H1 (cell line): Measurements from ENCODE around the gene PRODH2. TPM values are rescaled to one million over a fixed set of nuclear protein-coding genes. Genes with fewer than 3 reads are reported as not detected.

Experiments
- CTCF ChIA-PET: fragments of 300-600 bp; sonication (Branson Sonifier 250); formaldehyde crosslinking; loops from one replicate; lab custom pipeline; 2021; ENCODE audit not compliant: partially characterized antibody; lab: Charles Lee
- POLR2A ChIA-PET: fragments of 300-600 bp; sonication (Branson Sonifier 250); formaldehyde crosslinking; loops from one replicate; lab custom pipeline; 2021; ENCODE audit warnings: inconsistent platforms; ENCODE audit not compliant: partially characterized antibody; lab: Charles Lee
- DNase-seq, 2 experiments: peaks; one replicate each; pipeline versions ENCODE4 v3.0.0 to v3.0.0-alpha.2; 2010 to 2022; ENCODE audit warnings: low spot score in 2 of 2, low read depth in 1 of 2, mixed read lengths in 1 of 2
- FAIRE-seq: peaks from 2 replicates; lab custom pipeline; 2011; peaks lifted over from hg19 to GRCh38; lab: Jason Lieb, UNC
- H2AFZ ChIP-seq: 2 replicates; pipeline ENCODE4 v1.8.1; 2012; ENCODE audit warnings: low read length, inconsistent platforms
- H2AK5ac ChIP-seq: 2 replicates; pipeline ENCODE4 v1.6.1; 2013; ENCODE audit warnings: low read depth, low read length
- H2BK120ac ChIP-seq: replicated peaks from 2 replicates; pipeline ENCODE3; 2013; ENCODE audit warnings: low read depth, low read length, inconsistent platforms
- H2BK12ac ChIP-seq: 2 replicates; pipeline ENCODE4 v1.6.1; 2013; ENCODE audit warnings: low read depth, low read length
- H2BK15ac ChIP-seq: 2 replicates; pipeline ENCODE4 v1.6.1; 2013; ENCODE audit warnings: low read length
- H2BK20ac ChIP-seq: 2 replicates; pipeline ENCODE4 v1.6.1; 2013; ENCODE audit warnings: low read length
- H2BK5ac ChIP-seq: 2 replicates; pipeline ENCODE4 v1.6.1; 2013; ENCODE audit warnings: low read depth, low read length
- H3K14ac ChIP-seq: 2 replicates; pipeline ENCODE4 v1.6.1; 2013; ENCODE audit warnings: inconsistent platforms; ENCODE audit not compliant: insufficient read length
- H3K18ac ChIP-seq: 2 replicates; pipeline ENCODE4 v1.6.1; 2013; ENCODE audit warnings: low read length; ENCODE audit errors: extremely low read depth
- H3K23ac ChIP-seq: 2 replicates; pipeline ENCODE4 v1.6.1; 2013; ENCODE audit warnings: inconsistent platforms; ENCODE audit not compliant: insufficient read length
- H3K23me2 ChIP-seq: 2 replicates; pipeline ENCODE4 v1.6.1; 2013; ENCODE audit warnings: low read depth, low read length
- H3K27ac ChIP-seq: 2 replicates; pipeline ENCODE4 v1.6.1; 2011; ENCODE audit warnings: low read depth, low read length, inconsistent platforms
- H3K27me3 ChIP-seq, 4 experiments: replicated peaks in 1 of 4; 1 replicate in 1 of 4; 2 replicates in 3 of 4; pipeline versions ENCODE4 v1.6.1 to v1.8.1; 2011 to 2013; ENCODE audit warnings: low read length in 3 of 4, mild to moderate bottlenecking in 3 of 4, inconsistent platforms in 2 of 4, mixed read lengths in 2 of 4, moderate library complexity in 1 of 4; ENCODE audit not compliant: control insufficient read depth in 3 of 4, insufficient read depth in 3 of 4; ENCODE audit errors: extremely low read depth in 1 of 4
- H3K36me3 ChIP-seq, 4 experiments: 2 replicates each; pipeline versions ENCODE4 v1.6.1 to v1.8.1; 2011 to 2013; ENCODE audit warnings: mild to moderate bottlenecking in 4 of 4, low read length in 3 of 4, moderate library complexity in 2 of 4, control low read depth in 1 of 4, inconsistent platforms in 1 of 4; ENCODE audit not compliant: insufficient read depth in 4 of 4, control insufficient read depth in 2 of 4
- H3K4ac ChIP-seq: replicated peaks from 2 replicates; pipeline ENCODE3; 2013; ENCODE audit warnings: low read length, low read depth, mixed read lengths, inconsistent platforms; ENCODE audit not compliant: insufficient read length
- H3K4me1 ChIP-seq, 4 experiments: replicated peaks in 1 of 4; 1 replicate in 1 of 4; 2 replicates in 3 of 4; pipeline versions ENCODE4 v1.6.1 to v1.8.1; 2011 to 2013; ENCODE audit warnings: low read length in 3 of 4, inconsistent platforms in 2 of 4, mixed read lengths in 1 of 4; ENCODE audit not compliant: insufficient read depth in 4 of 4, control insufficient read depth in 3 of 4
- H3K4me2 ChIP-seq, 2 experiments: 2 replicates each; pipeline versions ENCODE4 v1.6.1 to v1.8.1; 2011 to 2013; ENCODE audit warnings: low read depth in 2 of 2, low read length in 2 of 2, control low read depth in 1 of 2, inconsistent platforms in 1 of 2, mild to moderate bottlenecking in 1 of 2; ENCODE audit not compliant: insufficient read depth in 1 of 2
- H3K4me3 ChIP-seq, 4 experiments: fragments of 200-600, 300-600 bp in 1 of 4; sonication (generic), shearing (Covaris generic), sonication (Bioruptor Twin) in 1 of 4; 2 replicates each; pipeline versions ENCODE4 v1.5.1 to v1.8.1; 2011 to 2016; ENCODE audit warnings: low read length in 4 of 4, low read depth in 3 of 4, control low read depth in 2 of 4, inconsistent platforms in 2 of 4, mild to moderate bottlenecking in 2 of 4, mixed read lengths in 1 of 4, moderate library complexity in 1 of 4; ENCODE audit not compliant: insufficient read depth in 2 of 4; ENCODE audit errors: extremely low read depth in 1 of 4
- H3K56ac ChIP-seq: replicated peaks from 2 replicates; pipeline ENCODE3; 2013; ENCODE audit warnings: low read depth, mild to moderate bottlenecking, mixed read lengths, low read length, inconsistent platforms; ENCODE audit not compliant: insufficient read length
- H3K79me1 ChIP-seq: 2 replicates; pipeline ENCODE4 v1.6.1; 2013; ENCODE audit warnings: low read depth, low read length, control low read depth
- H3K79me2 ChIP-seq, 2 experiments: 2 replicates each; pipeline versions ENCODE4 v1.6.1 to v1.8.1; 2012 to 2013; ENCODE audit warnings: low read length in 2 of 2, mild to moderate bottlenecking in 2 of 2, inconsistent platforms in 1 of 2; ENCODE audit not compliant: insufficient read depth in 2 of 2, control insufficient read depth in 1 of 2
- H3K9ac ChIP-seq, 4 experiments: replicated peaks in 1 of 4; 1 replicate in 1 of 4; 2 replicates in 3 of 4; pipeline versions ENCODE4 v1.6.1 to v1.8.1; 2011 to 2013; ENCODE audit warnings: low read depth in 3 of 4, low read length in 3 of 4, control low read depth in 2 of 4, mild to moderate bottlenecking in 2 of 4, moderate library complexity in 2 of 4, inconsistent platforms in 1 of 4; ENCODE audit errors: extremely low read depth in 1 of 4
- H3K9me3 ChIP-seq, 2 experiments: 2 replicates each; pipeline versions ENCODE4 v1.6.1 to v1.8.1; 2012 to 2013; ENCODE audit warnings: mild to moderate bottlenecking in 2 of 2, moderate library complexity in 2 of 2, control low read depth in 1 of 2, inconsistent platforms in 1 of 2, low read depth in 1 of 2, low read length in 1 of 2, mixed read lengths in 1 of 2; ENCODE audit not compliant: insufficient read depth in 2 of 2
- H4K20me1 ChIP-seq, 2 experiments: replicated peaks in 1 of 2; 2 replicates each; pipeline versions ENCODE3 to v1.8.1; 2011 to 2013; ENCODE audit warnings: inconsistent platforms in 2 of 2, low read length in 2 of 2, mild to moderate bottlenecking in 1 of 2; ENCODE audit not compliant: insufficient read depth in 2 of 2, control insufficient read depth in 1 of 2
- H4K5ac ChIP-seq: 2 replicates; pipeline ENCODE4 v1.6.1; 2013; ENCODE audit warnings: low read length, low read depth, mixed read lengths, inconsistent platforms; ENCODE audit not compliant: insufficient read length
- H4K8ac ChIP-seq: 2 replicates; pipeline ENCODE4 v1.8.0; 2013; ENCODE audit warnings: mild to moderate bottlenecking, moderate library complexity, low read length, inconsistent platforms; ENCODE audit not compliant: insufficient read depth; ENCODE audit errors: extremely low read depth
- H4K91ac ChIP-seq: replicated peaks from 2 replicates; pipeline ENCODE3; 2013; ENCODE audit warnings: low read length, mixed read lengths, inconsistent platforms; ENCODE audit not compliant: insufficient read length
- ASH2L ChIP-seq: fragments of 200-600, 300-600 bp; sonication (generic); IDR thresholded peaks from one replicate; pipeline ENCODE4 v1.7.1; 2017; ENCODE audit warnings: low read length
- CBX5 ChIP-seq: fragments of 300-800, 300-1000 bp; sonication (generic); IDR thresholded peaks from 2 replicates; pipeline ENCODE4 v1.7.1; 2016; ENCODE audit warnings: antibody characterized with exemption, low read length, low read depth
- CBX8 ChIP-seq: fragments of 300-800, 300-1000 bp; sonication (generic); IDR thresholded peaks from 2 replicates; pipeline ENCODE4 v1.7.1; 2016; ENCODE audit warnings: low read depth, low read length, borderline replicate concordance
- CHD1 ChIP-seq: IDR thresholded peaks from 2 replicates; pipeline ENCODE4 v1.6.1; 2012; ENCODE audit warnings: low read depth, low read length, improper control_type of control experiment
- CHD2 ChIP-seq: IDR thresholded peaks from 2 replicates; pipeline ENCODE4 v1.6.1; 2012; ENCODE audit warnings: low read length, improper control_type of control experiment
- FOSL1 ChIP-seq: IDR thresholded peaks from 2 replicates; pipeline ENCODE4 v1.6.1; 2011; ENCODE audit warnings: mild to moderate bottlenecking, low read depth, low read length, moderate library complexity; ENCODE audit not compliant: insufficient read depth
- RBBP5 ChIP-seq: IDR thresholded peaks from 2 replicates; pipeline ENCODE4 v1.7.1; 2012; ENCODE audit warnings: low read depth, mild to moderate bottlenecking, inconsistent platforms, low read length, moderate library complexity, borderline replicate concordance
- SIRT6 ChIP-seq: IDR thresholded peaks from one replicate; pipeline ENCODE4 v1.7.1; 2012; ENCODE audit warnings: low read length, inconsistent platforms
- SP1 ChIP-seq: IDR thresholded peaks from 2 replicates; pipeline ENCODE4 v1.6.1; 2011; ENCODE audit warnings: low read depth, low read length
- YY1 ChIP-seq: IDR thresholded peaks from 2 replicates; pipeline ENCODE4 v1.6.1; 2011; ENCODE audit warnings: low read depth, mild to moderate bottlenecking, low read length
- WGBS, 2 experiments: shearing (Covaris generic) in 1 of 2; methylation state at CpG; one replicate each; pipeline versions ENCODE4 v1.1.6 to v1.1.7; 2013 to 2015; ENCODE audit warnings: low lambda C conversion rate in 2 of 2, mixed read lengths in 2 of 2, inconsistent platforms in 1 of 2, low coverage in 1 of 2, missing lambda C conversion rate in 1 of 2; ENCODE audit not compliant: insufficient replicate concordance in 2 of 2, insufficient coverage in 1 of 2, insufficient read length in 1 of 2; ENCODE audit errors: extremely low coverage in 1 of 2, missing lambda C conversion rate in 1 of 2; 5-methylcytosine and 5-hydroxymethylcytosine counted together
- polyA plus RNA-seq, 7 experiments: library from polyadenylated mRNA; depleted of rRNA in 3 of 7; stranded (reverse) in 5 of 7; unstranded in 2 of 7; fragments of >200 nt in 5 of 7; fragments of 200-250 nt in 2 of 7; gene quantifications; 1 replicate in 5 of 7; 2 replicates in 1 of 7; 4 replicates in 1 of 7; pipeline versions ENCODE4 v1.2.1 to v1.2.3, GENCODE V29; 2011 to 2013; ENCODE audit warnings: missing spikeins in 2 of 7, mixed read lengths in 2 of 7
- total RNA-seq: library from RNA; stranded (reverse); fragmentation: NEBNext Ultra II Directional; extraction: Animal tissue kit (Norgen Biotek cat#: 25700); gene quantifications from 2 replicates; pipeline ENCODE4 v1.2.1, GENCODE V29; 2021
- TF ChIP-seq, protein P1 (sequence below): IDR thresholded peaks from 2 replicates; pipeline ENCODE4 v1.6.1; 2012; ENCODE audit warnings: low read length, inconsistent platforms

Gene PRODH2
- total and polyA plus RNA-seq, 2 of the 8 experiments (the other 6 are each of a cell fraction or from before 2014, with no cell fraction given) = not detected

DNA sequence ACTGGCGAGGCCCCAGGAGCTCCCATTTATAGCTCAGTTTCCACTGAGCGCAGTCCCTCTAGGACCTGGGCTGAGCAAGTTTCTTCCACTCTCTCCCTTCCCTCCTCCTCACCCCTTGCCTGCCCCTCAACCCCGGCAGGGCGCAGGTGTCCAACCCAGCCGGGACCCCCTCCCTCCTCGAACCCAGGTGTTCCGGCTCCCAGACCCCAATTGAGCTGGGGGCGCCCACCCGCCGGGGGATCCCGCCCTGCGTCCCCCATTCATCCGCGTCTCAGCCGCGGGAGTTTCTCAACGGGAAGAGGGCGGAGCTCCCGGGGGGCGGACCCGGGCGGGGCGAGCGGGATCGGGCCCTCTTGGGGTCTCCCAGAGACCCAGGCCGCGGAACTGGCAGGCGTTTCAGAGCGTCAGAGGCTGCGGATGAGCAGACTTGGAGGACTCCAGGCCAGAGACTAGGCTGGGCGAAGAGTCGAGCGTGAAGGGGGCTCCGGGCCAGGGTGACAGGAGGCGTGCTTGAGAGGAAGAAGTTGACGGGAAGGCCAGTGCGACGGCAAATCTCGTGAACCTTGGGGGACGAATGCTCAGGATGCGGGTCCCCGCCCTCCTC is 44.0 kb upstream of the PRODH2 start, which contains the start of gene KIRREL2:
Gene KIRREL2, plus strand, starts transcription at position 366 of the 604 bp plus-strand sequence. Its CDS starts 209 bp downstream, at position 575.
- POLR2A ChIA-PET = interaction anchor here (0.7 to 3.3 kb wide), 3 partner anchors 12 to 111 kb away, joined by 3 to 19 read pairs (median 5); partner anchors contain the start of genes APLP1, HSPB6, PSENEN and U2AF1L4
- H4K5ac ChIP-seq = no peak within 1 kb of the TSS
- peaks cover 22% of the 10 kb centered on the region for H3K23me2 ChIP-seq
- H3K79me1 ChIP-seq = no peaks in the 10 kb centered on the region
- peak within 1 kb of the TSS; percentile 44 for H3K4ac ChIP-seq
- peak within 1 kb of the TSS; percentile 78; the same call in 1 of the 2 replicates for H2AFZ ChIP-seq
- no peak within 1 kb of the TSS for H3K56ac ChIP-seq
- H3K4me2 ChIP-seq = peak within 1 kb of the TSS; percentile 83
- H3K4me1 ChIP-seq = peaks cover 0 to 21% (median 12%) of the 10 kb centered on the region in 4 experiments; a peak in 6 of 7 replicates
- peak within 1 kb of the TSS; percentile 19 for H3K18ac ChIP-seq
- no peak within 1 kb of the TSS for H2AK5ac ChIP-seq
- no peak for FAIRE-seq
- no peaks in the 10 kb centered on the region for H3K36me3 ChIP-seq
- H3K23ac ChIP-seq = no peak within 1 kb of the TSS
- H4K91ac ChIP-seq = no peak within 1 kb of the TSS
- 0 out of 2 replicates have a peak within 1 kb of the TSS, but pooled peaks have one; percentile 61 for H2BK15ac ChIP-seq
- no peak within 1 kb of the TSS for H3K14ac ChIP-seq
- peak within 1 kb of the TSS; percentile 82 for H4K8ac ChIP-seq
- peak within 1 kb of the TSS; percentile 27; the same call in 1 of the 2 replicates for H2BK12ac ChIP-seq
- H4K20me1 ChIP-seq = peaks cover 0 to 5% of the 10 kb centered on the region in 2 experiments
- 1% methylated on average over 21 of the region's 42 CpGs; no CpG with 5 or more reads in 1 of the 2 experiments for WGBS, 2 experiments
- peaks cover 7 to 59% (median 52%) of the 10 kb centered on the region in 4 experiments for H3K27me3 ChIP-seq
- no peak within 1 kb of the TSS for H3K27ac ChIP-seq
- no peak within 1 kb of the TSS; a peak in 1 of 7 replicates for H3K9ac ChIP-seq
- CTCF ChIA-PET = interaction anchor here (0.5 to 1.3 kb wide), 6 partner anchors 11 to 79 kb away, joined by 3 to 5 read pairs (median 3); no protein-coding TSS in a partner anchor
- H3K79me2 ChIP-seq = no peaks in the 10 kb centered on the region
- H2BK120ac ChIP-seq = no peak within 1 kb of the TSS
- no peak within 1 kb of the TSS for H2BK20ac ChIP-seq
- peak within 1 kb of the TSS; percentile 53 to 78 (median 70) for H3K4me3 ChIP-seq
- no peaks in the 10 kb centered on the region for H3K9me3 ChIP-seq
- H2BK5ac ChIP-seq = no peak within 1 kb of the TSS
- DNase-seq = peak in 1 of 2 experiments; percentile 90
- TF ChIP-seq CBX8 = no peak
- no peak for TF ChIP-seq CBX5
- TF ChIP-seq SP1 = no peak
- no peak for TF ChIP-seq CHD1
- TF ChIP-seq YY1 = no peak
- TF ChIP-seq ASH2L = peak; percentile 70
- 0 out of 2 replicates have a peak, but pooled peaks have one; percentile 19 for TF ChIP-seq RBBP5
- TF ChIP-seq FOSL1 = no peak
- no peak for TF ChIP-seq CHD2
- TF ChIP-seq, protein P1, sequence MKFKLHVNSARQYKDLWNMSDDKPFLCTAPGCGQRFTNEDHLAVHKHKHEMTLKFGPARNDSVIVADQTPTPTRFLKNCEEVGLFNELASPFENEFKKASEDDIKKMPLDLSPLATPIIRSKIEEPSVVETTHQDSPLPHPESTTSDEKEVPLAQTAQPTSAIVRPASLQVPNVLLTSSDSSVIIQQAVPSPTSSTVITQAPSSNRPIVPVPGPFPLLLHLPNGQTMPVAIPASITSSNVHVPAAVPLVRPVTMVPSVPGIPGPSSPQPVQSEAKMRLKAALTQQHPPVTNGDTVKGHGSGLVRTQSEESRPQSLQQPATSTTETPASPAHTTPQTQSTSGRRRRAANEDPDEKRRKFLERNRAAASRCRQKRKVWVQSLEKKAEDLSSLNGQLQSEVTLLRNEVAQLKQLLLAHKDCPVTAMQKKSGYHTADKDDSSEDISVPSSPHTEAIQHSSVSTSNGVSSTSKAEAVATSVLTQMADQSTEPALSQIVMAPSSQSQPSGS = no peak
- TF ChIP-seq SIRT6 = no peak
